Dedifferentiated amniotic fluid mesenchymal stem cell (primary cell): ENCODE data around the gene CELSR1.

Experiments used
- DNase-seq: peaks from one replicate; pipeline ENCODE4 v3.0.0-alpha.2; 2016; ENCODE audit errors: extremely low spot score

CELSR1 gene

GRCh38 chr22:46362203-46362933, 175.1 kb downstream of the CELSR1 start:
- DNase-seq, result no peak

DNA sequence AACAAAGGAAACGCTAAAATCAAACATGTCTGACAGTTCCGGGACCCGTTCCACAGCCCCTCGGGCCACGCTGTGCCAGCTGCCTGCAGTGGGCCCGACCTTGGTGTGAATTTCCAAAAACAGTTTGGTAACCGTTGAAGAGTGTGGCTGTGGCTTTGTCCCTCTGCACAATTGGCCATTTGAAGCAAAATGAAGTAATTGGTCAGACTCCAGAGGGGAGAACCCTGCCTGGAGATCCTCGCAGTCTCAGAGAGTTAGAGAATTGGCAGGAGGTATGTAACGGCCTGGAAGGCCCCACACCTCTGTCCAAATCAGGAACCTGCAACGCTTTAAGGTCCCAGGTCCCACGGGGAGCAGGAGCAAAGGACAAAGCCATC, 175.6 kb downstream of the CELSR1 start:
- no peak for DNase-seq

GRCh38 chr22:46360891-46361290, 176.5 kb downstream of the CELSR1 start:
- no peak for DNase-seq

DNA sequence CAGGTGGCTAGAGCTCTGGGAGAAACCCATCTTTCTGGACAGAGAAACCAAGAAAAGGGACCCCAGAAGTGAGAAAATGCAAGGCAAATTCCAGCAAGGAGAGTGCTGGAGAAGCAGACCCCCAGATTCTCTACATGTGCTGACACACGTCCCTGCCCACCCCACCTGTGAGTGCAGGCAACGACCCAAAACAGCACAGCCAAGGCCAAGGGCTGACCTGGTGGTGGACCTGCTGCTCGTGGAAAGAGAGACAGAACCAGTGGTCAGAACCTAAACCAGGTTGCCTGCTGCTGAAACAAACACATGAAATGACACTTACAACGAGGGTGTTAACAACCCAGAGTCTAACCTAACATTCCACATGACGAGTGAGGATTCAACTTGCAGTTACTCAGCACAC, 177.3 kb downstream of the CELSR1 start:
- DNase-seq, result no peak

GRCh38 chr22:46359362-46359761, 178.1 kb downstream of the CELSR1 start:
- DNase-seq, result no peak

GRCh38 chr22:46358766-46359165, 178.7 kb downstream of the CELSR1 start:
- DNase-seq, result no peak

- DNase-seq, result no peak
These were observed 179.5 kb downstream of the CELSR1 start for GRCh38 chr22:46357711-46358520.

GRCh38 chr22:46356496-46357480, 180.6 kb downstream of the CELSR1 start:
- DNase-seq, result no peak

DNA sequence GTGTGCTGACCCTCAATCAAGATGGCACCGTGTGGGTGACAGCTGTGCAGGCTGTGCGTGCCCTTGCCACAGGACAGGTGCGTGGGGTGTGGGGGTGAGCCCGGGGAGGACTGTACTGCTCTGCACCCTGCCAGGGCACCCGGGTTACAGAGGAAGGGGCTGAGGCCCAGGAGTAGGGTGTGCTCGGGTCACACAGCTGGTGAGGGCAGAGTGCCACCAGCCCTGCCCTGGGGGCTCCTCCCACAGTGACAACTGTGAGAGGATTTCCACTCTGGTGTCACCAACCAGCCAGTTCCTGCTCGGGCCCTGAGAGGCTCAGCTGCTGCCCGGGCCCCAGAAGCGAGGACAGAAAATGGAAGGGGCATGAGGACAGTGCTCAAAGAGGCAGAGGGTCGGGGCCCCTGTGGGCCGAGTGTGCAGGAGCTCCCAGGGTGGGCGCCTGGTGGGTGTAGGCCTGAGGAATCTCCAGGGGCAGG, 181.4 kb downstream of the CELSR1 start:
- DNase-seq, result no peak

GRCh38 chr22:46355369-46355995, 181.9 kb downstream of the CELSR1 start:
- DNase-seq, result peak; percentile 48

DNA sequence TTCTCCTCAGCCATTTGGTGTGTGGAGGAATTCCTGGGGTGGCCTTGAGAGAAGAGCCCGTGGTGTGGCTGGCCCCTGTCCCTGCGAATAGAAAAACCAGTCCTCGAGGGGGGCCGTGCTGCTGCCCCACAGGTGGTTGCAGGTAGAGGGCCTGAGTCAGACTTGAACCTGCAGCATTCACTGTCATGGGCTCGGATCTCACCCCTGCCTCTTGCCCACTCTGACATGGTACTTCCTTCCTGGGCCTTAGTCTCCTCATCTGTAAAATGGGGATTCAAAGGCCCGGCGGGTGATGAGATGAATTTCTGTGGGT, 182.5 kb downstream of the CELSR1 start:
- no peak for DNase-seq

- DNase-seq, result no peak
These were observed 183.0 kb downstream of the CELSR1 start for GRCh38 chr22:46354176-46354992.

DNA sequence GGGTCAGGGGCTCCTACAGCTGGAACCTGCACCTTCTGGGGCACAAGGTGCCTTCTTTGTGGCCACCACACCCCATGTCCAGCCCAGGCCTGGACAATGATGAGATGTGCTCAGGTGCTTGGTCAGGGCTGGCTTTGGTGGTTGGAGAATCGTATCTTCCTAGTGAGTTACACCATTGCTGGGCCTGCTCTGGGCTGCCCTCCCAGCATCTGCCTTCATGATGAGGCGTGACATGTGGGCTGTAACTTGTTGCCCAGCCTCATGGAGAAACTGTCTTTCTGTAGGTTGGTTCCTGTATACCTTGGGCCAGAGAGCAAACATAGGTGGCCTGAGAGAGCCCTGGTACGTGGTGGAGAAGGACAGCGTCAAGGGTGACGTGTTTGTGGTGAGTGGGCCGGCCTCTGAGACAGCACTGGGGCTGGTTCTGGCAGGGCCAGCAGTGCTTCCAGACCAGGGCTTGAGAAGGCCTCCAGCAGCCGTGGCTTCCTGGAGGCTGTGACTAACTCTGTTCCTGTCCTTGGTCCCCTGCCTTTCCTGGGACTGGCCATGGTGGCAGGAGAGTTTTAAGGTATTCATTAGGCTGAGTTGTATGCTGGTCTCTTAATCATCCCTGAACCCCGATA, 183.8 kb downstream of the CELSR1 start:
- no peak for DNase-seq

DNA sequence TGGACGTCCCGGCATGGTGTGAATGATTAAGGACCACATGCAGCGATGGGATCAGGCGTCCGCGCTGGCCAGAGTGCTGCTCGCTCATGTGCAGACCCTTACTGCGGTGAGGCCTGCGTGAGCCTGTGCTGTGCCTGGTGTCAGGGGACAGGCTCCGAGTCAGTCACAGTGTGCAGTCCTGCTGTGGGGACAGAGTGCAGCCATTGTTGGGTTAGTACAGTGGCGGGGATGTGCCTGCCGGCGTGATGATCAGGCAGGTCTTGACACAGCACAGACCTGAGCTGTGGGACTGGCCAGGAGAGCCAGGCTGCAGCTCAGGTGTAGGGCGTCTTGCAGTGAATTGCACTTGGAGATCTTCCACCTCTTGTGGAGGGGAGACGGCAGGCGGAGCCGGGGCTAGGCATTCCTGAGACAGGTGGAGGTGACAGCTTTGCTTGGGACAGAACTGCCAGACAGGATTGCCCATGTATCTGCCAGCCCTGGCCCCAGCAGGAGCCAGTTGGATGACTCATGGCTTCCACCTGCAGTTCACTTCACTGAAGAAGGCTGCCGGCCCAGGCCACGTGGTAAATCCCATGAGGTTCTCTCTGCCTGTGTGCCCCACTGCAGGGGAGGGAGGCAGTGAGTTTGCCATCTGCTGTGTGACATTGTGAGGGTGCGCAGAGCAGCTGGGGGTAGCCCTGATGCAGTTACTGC, 184.6 kb downstream of the CELSR1 start:
- DNase-seq, result no peak

- no peak for DNase-seq
These were observed 185.1 kb downstream of the CELSR1 start for GRCh38 chr22:46352276-46352675.

GRCh38 chr22:46351767-46352166, 185.7 kb downstream of the CELSR1 start:
- DNase-seq, result no peak

GRCh38 chr22:46351131-46351735, 186.2 kb downstream of the CELSR1 start:
- no peak for DNase-seq

DNA sequence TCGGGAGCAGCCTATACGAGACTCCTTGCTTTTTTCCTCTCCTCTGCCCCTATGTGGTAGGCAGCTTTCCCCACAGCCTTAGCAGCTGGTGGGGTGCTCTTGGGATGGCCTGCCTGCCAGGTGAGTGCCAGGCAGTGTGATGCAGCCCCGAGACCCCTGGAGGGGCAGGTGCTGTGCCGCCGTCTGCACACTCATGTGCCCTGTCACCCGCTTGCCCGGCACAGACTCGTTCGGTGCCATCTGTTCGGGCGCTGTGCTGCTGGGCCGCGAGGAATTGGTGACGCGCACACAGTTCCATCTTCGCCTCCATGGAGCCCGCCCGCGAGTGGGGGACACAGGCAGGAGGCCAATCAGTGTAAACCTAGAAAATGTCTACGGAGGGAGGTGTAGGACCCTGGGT, 186.8 kb downstream of the CELSR1 start:
- no peak for DNase-seq

- no peak for DNase-seq
These were observed 187.3 kb downstream of the CELSR1 start for GRCh38 chr22:46350121-46350520.
